Astrocyte of the hippocampus (primary cell): Measurements from ENCODE around the gene MYH9.
A peak's percentile ranks its signal among the peaks of the same experiment; 100 is the strongest.

Source experiments
- DNase-seq: peaks from one replicate; pipeline ENCODE4 v3.0.0; 2011; ENCODE audit warnings: low read depth, low spot score

The MYH9 gene

DNA sequence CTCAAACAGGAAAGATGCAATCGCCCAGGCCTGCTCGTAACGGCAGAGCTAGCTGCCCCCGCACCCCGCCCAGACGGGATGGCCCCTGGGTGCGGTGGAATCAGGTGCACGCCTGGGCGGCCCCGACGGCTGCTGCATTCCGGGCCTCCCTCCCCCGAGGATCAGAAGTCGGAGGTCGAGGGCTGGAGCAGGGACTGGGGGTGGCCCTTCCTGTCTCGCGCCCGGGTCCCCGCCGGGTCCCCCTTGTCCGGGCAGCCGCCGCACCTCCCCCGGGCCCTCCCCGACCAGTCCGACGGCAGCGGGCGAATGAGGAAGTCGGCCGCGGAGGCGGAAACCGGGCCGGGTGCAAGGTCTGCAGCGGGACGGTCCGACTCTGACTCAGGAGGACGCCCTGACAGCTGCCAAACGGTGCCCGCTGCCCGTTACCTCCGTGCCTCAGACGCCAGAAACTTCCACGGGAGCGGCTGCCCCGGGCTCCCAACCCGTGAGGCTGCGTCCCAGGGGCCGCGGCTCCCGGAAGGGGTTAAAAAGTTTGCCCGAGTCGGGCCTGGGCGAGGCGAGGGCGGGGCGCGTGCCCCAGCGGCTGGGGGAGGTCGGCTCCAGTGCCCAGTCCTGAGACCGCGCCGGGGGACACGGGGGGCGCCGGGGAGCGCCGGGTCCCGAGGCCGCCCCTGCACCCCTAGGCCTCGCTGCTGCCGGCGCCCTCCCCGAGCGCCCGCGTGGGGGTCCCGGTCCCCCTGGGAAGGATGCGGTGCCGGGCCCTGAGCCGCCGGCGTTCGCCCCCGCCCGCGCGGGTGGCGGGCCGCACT, 663 bp downstream of the MYH9 start:
- peak; percentile 60 for DNase-seq

DNA sequence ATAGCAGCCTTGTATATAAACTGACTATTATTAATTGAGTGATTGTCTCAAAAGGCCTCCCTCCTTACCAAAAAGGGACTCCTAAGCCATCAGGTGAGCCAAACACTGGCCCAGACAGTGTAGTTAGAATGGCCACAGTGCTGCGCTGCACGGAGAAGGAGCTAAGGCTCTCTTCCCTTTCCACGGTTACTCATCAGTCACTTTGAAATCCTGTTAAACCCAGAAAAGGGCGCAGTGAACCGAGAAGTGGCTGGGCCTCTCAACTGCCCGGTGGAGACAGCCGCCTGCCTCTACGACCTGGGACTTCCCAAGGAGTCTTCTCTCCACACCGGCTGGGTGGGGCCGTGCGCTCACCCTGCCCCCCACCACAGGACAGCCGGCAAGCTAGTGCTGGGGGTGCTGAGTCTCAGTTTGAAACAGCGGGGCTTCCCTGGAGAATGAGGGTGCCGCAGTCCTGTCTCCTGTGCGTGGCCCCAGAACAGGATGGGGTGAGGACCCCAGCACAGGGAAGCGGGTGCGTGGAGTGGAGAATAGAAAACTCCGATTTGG, 1.3 kb downstream of the MYH9 start:
- peak; percentile 66 for DNase-seq

DNA sequence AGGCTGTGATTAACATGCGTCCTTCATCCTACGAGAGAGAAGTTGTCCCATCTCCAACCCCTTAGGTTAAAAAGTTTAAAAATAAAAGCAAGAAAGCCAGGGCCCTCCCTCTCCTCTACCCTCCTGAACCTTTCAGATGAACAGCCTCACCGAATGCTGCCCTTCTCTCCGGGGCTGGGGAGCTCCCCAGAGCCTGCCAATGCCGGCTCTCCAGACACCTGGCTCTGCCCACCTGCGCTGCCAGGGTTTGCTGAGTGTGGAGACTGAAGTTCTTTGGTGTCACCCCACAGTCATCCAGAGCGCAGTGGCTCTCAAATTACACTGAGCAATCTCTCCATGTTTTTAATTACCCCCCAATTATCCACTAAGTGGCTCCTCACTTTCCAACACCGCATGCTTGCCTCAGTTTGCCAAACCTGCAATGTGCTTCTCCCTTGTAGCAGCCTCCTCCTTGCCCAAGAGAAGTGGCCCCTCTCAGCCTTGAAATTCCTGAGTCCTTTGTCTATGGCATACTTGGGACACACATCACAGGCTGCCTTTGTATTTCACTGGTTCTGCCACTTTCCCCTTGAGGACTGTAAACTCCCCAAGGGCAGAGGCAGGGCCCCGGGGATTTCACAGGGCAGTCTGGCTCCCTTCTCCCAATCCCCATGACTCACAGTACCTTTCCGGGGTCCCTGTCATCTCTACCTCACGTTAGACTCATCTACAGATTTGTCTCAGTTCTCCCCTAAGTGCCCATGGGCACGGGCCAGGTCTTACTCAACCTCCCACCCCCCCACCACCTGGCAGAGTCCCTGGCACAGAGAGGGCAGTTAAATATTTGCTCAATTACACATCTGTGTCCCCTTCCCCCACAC, 2.0 kb downstream of the MYH9 start:
- DNase-seq = peak; percentile 74

DNA sequence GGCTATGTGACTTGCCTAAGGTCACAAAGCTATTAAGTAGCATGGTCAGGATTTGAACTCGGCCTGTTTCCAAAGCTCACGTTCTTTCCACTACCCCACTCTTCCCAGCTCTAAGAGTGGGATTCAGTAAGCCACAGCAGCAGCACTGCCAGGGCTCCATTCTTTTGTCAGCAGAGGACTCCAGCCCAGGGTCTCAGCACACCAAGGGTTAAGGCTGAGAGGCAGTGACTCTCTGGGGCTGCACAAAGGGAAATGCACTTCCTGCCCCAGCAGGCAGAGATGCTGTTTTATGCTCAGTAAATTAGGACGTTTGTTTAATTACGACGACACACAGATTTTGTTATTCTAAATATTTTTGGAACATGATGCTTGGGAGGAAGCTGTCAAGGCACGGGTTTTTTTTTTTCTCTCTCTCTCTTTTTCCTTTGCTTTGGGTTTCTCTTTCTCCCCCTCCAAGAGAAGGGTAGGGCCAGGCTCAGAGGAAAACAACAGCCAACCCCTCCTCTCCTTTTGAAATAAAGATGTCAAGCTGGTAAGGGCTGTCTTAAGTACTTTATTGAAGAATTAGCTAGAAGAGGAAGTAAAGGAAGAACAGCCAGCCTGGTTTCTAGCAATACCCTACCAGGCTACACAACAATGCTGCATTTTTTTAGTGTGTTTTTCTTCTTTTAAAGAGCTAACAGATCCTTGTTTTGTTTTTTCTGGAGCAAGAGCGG, 2.8 kb downstream of the MYH9 start:
- DNase-seq = peak; percentile 68

DNA sequence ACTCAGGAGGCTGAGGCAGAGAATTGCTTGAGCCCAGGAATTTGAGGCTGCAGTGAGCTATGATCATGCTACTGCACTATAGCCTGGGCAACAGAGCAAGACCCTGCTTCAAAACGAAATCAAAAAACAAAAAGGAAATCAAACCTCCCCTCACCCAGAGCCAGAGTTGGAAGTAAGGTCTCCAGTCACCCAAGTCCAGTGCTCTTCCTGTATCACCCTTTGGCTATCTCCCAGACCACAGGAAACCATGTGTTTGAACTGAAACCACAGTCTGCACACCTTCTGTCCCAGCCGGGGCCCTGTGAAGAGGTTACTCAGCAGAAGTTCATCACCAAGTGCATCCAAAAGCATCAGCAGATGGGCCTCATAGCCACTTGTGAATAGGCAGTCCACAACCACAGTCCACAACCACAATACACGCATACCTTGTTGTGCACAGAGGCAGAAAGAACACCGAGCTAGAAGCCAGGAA, 4.6 kb downstream of the MYH9 start:
- peak; percentile 85 for DNase-seq

DNA sequence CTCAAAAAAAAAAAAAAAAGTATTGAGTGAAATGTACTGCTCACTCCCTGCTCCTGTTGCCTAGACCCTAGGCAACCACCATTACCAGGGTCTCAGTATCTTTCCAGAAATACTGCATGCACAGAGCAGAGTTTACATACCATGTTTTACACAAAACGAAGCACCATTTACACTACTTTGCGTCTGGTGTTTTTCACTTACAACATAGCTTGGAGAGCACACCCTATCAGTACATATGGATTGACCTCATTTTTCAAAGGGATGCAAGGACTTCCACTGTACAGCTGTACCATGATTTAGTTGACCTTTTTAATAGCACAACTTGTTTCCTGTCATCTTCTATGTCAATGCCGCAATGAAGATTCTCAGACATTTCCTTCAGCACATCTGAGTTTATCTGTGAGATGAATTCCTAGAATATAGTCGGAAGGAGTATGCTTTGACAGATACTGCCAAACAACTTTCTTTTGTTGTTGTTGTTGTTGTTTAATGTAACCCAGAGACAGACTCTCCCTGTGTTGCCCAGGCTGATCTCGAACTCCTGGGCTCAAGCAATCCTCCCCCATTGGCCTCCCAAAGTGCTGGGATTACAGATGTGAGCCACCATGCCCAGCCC, 6.1 kb downstream of the MYH9 start:
- DNase-seq = no peak

DNA sequence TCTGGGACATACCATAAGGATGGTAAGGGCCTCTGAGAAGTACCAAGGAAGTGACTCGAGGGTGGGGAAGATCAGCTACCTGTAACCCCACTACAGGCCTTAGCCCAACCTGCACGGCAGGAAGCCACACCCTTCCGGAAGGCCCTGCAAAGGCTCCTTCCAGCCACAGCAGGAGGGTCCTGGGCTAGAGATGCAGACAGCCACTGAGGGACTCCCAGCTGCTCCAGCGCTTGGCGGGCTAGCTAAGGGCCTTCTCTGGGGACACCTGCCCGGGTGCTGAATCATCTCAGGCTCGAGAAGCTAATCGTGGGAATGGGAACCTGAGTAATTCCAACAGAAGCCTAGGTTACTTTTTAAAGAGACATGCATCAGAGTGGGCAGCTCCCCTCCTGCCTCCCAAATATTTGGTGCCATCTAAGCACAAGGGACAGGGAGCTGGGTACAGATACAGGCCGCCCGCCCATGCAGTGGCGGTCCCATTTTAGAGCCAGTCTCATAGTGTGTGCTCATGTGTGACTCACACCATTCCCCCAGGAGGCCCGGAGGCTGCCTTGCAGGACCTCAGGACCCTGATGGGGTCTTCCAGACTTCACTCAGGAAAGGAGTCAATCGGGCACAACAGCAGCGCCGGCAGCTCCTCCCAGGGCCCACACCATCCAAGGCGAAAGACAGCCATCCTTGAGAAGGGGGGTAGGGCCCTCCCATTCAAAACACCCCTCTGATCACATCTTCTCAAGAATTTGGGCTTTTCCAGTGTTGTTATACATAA, 8.0 kb downstream of the MYH9 start:
- peak; percentile 46 for DNase-seq

DNA sequence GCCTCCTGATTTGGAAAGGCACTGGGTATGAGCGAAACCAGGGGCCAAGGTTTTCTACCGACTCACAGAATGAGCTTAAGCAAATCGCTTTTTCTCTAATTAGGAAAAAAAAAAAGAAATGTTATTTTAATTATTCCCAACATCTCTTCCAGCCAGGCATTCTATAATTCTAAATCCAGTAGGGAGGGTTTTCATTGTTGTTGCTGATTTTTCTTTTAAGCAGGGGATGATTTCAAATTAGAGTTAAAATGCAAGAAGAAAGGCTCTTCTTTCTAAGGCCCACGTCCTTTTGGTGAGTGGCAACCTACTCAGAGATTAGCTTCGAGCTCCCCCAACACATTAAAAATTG, 8.9 kb downstream of the MYH9 start:
- DNase-seq = no peak

DNA sequence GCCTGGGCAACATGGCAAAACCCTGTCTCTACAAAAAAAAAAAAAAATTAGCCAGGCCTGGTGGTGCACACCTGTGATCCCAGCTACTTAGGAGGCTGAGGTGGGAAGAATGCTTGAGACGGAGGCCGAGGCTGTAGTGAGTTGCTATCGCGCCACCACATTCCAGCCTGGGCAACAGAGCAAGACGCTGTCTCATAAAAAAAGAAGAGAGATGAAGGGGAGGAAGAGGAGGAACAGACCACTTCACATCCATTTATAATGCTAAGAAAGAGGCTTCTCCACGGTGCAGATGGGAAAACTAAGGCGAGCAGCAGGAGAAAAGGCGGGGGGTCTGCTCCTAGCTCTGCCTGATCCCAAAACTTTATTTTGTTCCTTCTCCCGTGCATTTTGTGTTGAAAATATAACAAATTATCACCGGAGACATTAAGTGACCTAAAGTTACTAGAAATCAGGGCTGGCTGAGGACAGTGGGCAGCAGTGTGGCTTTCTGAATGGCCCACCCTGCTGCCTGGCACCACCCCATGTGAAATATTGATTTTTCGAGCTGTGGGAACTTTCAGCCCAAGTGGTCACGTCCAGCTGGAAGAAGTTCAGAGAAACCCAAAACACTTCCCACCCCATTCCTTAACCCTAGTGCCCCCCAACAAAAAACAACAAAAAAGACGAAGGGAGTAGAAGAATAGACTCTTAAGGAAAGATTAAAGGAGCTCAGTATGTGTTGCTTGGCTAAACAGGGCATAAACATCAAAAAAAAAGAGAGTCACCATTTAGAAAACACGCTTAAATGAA, 9.5 kb downstream of the MYH9 start:
- no peak for DNase-seq

DNA sequence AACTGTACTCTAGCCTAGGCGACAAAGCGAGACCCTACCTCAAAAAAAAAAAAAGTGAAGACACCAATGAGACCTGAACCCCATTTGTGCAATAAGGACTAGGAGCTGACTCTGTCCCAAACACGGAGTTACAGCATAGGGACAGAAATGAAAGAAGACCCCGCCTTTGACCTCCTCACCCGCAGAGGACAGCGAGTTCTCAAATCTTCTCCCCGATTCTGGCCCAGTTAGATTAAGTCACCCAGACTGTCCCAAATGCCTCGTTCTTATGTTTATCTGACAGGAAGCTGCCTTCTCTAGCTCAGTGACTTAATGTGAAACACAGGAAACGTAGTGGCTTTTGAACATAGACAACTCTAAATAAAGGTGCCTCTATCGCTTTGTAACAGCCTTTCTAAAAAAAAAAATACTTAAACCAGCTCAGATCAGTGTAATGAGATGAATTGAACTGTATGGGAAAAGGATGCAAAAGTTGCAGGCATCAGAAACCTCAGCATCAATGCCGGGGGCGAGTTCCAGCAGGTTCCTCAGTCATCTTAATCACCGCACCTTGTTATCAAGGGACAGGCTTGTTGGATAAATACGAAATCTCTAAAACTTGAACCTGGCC, 10.6 kb downstream of the MYH9 start:
- DNase-seq = no peak

DNA sequence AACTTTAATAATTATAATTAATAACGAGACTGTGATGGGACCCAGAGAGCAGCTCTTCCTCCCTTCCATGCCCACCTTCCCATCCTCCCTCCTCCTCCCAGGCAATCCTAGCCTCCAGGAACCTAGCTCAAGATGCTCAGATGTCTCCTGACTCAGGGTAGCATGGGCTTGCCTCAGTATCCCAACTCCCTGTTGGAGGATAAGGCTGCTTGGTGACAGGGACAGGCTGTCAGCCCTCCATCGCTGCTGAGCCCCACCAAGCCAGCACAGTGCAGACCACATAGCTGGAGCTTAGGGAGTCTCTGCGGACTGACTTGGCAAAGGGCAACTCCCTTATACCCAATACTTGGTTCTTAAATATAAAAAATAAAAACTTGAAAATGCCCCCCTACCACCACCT, 11.5 kb downstream of the MYH9 start:
- DNase-seq = no peak

DNA sequence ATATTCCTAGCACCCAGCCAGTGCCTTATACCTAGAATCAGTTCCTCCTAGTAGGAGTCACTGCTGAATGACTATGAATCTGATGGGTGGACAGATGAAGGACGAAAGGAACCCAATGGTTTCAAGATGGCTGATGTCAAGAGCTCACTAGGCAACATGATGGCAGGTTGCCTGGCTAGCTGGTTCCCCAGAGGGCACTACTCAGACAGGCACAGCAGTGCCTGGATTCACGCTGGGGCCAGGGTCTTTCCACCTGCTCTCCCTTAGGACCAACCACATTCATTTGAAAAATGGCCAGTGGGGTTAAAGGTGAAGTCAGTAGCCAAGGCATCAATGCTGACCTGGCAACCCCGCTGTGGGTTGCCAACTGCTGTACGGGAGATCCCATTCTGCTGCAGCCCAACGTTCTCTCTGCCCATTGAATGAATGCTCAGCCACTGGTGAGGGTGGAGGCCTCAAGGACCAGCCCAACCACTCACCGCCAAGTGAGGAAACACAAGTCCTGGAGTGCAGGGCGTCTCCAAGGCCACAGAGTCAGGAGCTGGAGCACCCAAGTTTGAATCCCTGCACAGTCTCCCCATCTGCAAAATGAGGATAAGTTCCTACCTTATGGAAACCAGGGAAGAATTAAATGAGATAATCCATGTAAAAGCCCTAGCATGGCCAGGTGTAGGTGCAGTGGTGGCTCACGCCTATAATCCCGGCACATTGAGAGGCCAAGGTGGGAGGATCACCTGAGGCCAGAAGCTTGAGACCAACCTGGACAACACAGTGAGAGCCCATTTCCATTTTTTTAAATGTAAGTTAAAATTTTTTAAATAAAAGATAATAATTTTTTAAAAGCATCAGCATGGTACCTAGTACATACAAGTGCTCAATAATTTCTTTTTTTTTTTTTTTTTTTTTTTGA, 12.4 kb downstream of the MYH9 start:
- DNase-seq = peak; percentile 38

DNA sequence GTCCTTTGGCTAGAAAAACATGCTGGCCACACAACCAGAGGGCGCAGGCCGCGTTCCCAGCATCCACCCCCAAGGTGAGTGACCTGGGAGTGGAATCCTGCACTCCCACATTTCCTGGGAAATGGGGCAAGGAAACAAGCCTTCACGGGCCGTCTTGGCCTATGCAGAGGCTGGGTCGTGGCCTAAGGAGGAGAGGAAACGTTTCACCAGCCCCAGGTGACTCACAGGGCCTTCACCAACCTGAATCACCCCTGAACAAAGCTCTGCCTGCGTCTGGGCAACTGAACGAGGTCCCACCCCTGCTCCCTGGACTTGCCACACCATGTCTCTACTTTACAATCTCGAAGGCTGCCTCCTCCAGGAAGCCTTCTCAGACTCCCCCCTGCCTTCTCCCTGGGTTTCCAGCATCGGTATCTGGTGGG, 13.2 kb downstream of the MYH9 start:
- DNase-seq = peak; percentile 57

DNA sequence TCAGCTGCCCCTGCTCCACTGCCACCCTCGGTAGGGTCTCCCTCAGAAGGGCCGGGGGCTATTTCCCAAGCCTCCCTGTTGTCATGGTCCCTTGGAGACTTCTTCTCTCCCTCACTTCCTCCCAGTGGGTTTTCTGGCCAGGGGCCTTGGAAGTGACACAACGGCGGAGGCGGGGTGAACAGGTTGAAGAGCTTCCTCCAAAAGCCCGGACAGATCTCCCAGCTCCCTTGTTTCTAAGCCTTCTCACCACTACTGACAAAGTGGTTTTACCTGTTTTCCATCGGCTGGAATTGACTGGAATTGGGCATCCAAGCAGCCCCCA, 14.5 kb downstream of the MYH9 start:
- no peak for DNase-seq

DNA sequence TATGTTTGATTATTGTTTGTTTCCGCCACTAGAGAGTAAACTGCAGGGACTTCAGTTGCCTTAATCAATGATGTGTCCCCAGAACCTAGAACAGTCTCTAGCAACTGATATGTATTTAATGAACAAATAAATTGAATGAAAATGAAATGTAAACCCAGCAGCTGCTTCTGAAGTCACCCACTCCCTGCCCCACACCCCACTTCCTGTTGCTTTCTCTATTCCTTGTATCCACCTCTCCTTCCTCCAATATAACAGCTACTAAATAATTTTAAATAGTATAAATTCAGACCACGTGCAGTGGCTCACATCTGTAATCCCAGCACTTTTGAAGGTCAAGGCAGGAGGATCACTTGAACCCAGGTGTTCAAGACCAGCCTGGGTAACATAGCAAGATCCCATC, 15.8 kb downstream of the MYH9 start:
- DNase-seq = no peak

DNA sequence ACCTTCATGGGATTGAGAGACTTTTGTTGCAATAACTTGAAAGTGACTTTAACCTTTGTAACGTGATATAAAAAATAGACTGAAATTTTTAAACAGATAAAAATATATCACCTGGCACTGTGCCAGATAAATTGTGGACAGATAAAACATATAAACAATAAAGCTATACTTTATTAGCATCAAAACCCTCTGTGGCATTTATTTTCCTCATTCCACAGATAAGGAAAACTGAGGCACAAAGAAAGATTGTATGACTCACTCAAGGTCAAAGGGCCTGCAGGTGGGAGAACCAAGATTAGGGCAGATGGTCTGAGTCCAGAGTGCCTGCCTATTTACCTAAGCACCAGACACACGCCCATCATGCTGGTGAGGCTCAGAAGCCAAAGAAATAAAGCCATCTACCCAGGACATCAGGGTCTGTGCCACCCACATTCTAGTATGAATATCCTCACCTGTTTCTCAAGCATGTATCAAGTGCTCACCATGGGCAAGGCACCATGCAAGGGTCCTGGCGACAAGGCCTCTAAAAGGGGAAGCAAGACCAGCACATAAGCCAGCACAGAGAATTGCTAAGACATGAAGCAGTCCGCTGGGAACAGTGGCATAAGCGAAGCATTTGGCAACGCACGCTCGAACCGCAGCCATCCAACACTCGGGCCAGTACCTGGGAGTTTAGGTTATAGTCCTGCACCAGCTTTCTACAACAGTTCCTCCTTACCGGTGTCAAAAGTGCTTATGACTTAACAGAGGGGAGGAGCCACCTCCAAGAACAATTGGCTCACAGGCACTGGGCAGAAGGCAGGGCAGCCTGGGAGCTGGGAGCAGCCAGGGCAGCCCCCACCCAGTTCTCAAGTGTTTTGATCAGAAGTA, 17.6 kb downstream of the MYH9 start:
- DNase-seq = peak; percentile 62
